ENCODE data around the gene FBRS.

DNA sequence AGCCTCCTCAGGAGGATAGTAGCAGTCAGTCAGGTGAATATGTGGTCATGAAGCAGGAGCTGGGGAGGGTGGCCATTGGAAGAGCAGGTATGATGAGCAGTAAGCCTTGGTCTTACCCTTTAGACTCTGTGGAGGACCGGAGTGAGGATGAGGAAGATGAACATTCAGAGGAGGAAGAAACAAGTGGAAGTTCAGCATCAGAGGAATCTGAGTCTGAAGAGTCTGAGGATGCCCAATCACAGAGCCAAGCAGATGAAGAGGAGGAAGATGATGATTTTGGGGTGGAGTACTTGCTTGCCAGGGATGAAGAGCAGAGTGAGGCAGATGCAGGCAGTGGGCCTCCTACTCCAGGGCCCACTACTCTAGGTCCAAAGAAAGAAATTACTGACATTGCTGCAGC is 53.5 kb downstream of the FBRS start:
- TF ChIP-seq, protein P1, sequence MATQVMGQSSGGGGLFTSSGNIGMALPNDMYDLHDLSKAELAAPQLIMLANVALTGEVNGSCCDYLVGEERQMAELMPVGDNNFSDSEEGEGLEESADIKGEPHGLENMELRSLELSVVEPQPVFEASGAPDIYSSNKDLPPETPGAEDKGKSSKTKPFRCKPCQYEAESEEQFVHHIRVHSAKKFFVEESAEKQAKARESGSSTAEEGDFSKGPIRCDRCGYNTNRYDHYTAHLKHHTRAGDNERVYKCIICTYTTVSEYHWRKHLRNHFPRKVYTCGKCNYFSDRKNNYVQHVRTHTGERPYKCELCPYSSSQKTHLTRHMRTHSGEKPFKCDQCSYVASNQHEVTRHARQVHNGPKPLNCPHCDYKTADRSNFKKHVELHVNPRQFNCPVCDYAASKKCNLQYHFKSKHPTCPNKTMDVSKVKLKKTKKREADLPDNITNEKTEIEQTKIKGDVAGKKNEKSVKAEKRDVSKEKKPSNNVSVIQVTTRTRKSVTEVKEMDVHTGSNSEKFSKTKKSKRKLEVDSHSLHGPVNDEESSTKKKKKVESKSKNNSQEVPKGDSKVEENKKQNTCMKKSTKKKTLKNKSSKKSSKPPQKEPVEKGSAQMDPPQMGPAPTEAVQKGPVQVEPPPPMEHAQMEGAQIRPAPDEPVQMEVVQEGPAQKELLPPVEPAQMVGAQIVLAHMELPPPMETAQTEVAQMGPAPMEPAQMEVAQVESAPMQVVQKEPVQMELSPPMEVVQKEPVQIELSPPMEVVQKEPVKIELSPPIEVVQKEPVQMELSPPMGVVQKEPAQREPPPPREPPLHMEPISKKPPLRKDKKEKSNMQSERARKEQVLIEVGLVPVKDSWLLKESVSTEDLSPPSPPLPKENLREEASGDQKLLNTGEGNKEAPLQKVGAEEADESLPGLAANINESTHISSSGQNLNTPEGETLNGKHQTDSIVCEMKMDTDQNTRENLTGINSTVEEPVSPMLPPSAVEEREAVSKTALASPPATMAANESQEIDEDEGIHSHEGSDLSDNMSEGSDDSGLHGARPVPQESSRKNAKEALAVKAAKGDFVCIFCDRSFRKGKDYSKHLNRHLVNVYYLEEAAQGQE (IDR thresholded peaks at IDR 0.05) = no peak
- TF ChIP-seq, protein P2, sequence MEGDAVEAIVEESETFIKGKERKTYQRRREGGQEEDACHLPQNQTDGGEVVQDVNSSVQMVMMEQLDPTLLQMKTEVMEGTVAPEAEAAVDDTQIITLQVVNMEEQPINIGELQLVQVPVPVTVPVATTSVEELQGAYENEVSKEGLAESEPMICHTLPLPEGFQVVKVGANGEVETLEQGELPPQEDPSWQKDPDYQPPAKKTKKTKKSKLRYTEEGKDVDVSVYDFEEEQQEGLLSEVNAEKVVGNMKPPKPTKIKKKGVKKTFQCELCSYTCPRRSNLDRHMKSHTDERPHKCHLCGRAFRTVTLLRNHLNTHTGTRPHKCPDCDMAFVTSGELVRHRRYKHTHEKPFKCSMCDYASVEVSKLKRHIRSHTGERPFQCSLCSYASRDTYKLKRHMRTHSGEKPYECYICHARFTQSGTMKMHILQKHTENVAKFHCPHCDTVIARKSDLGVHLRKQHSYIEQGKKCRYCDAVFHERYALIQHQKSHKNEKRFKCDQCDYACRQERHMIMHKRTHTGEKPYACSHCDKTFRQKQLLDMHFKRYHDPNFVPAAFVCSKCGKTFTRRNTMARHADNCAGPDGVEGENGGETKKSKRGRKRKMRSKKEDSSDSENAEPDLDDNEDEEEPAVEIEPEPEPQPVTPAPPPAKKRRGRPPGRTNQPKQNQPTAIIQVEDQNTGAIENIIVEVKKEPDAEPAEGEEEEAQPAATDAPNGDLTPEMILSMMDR (IDR thresholded peaks at IDR 0.05) = no peak
- no peak for TF ChIP-seq RFX5 (IDR thresholded peaks at IDR 0.05)
- no peak for TF ChIP-seq MAZ (IDR thresholded peaks at IDR 0.05; ENCODE audit: borderline replicate concordance, low read depth, low read length)
- TF ChIP-seq ZFP36 (IDR thresholded peaks at IDR 0.05; ENCODE audit: borderline replicate concordance, partially characterized antibody) = no peak
- no peak for TF ChIP-seq POLR2A (IDR thresholded peaks at IDR 0.05; ENCODE audit: low read length)

Measured in A549 (cell line).